GM18507 (cell line): ENCODE data around the gene ATL1.
"Not testable (repeated sequence)": the region's sequence is repeated elsewhere in the genome, so short reads cannot be mapped to it uniquely, and the experiment has no call there.

ENCODE experiments used
- DNase-seq: peaks from one replicate; pipeline ENCODE4 v3.0.0; 2011; ENCODE audit warnings: low read depth; ENCODE audit not compliant: insufficient read length; ENCODE audit errors: extremely low spot score
- FAIRE-seq: peaks from 2 replicates; lab custom pipeline; 2011; peaks lifted over from hg19 to GRCh38; lab: Jason Lieb, UNC

The ATL1 gene

DNA sequence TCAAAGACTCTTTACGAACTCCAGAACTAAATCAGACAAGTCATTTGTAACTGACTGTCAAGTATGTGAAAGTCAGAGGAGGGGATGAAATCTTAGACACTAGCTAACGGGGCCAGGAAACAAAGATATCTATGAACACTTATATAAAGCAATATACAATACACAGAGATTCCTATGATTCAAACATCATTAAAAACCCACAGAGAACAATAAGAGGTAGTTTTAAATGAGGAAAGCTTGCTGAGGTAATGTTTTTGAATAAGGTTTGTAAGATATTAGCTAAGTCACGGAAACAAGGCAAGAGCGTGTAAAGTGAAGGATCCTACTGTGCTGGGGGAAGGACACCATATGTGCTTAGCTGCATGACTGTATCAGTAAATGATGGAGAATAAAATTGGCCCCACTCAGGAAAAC lies 71.5 kb downstream of the ATL1 start:
- DNase-seq (no peak), FAIRE-seq (no peak)

GRCh38 chr14:50633954-50634353 lies 74.0 kb downstream of the ATL1 start:
- no peak for FAIRE-seq

DNA sequence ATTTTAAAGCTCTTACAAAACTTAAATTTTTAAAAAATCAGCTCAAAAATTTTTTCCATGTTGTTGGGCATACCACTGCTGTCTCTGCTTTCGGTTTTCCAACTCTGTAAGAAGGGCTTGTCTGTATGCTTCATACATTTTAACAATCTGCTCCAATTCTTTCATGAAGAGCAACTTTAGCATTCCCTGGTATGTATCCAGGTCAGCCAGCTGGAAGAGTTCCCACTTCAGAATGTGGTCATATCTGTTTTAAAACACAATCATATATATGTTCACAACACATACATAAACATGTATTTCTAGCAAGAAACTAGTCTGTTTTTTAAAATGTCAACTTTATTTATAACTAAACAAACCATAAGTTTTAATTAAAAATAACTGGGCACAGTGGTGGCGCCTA lies 75.2 kb downstream of the ATL1 start:
- DNase-seq (no peak), FAIRE-seq (no peak)

More at GRCh38 chr14:50633954-50634353, 74.0 kb downstream of the ATL1 start:
- no peak for DNase-seq

- DNase-seq (no peak), FAIRE-seq (peak; percentile 89)
Measured at GRCh38 chr14:50647282-50647681, 87.3 kb downstream of the ATL1 start.

GRCh38 chr14:50647753-50648152 lies 87.8 kb downstream of the ATL1 start:
- DNase-seq = no peak
- FAIRE-seq = no peak

GRCh38 chr14:50649691-50650090 lies 89.7 kb downstream of the ATL1 start:
- peak; percentile 69 for FAIRE-seq

DNA sequence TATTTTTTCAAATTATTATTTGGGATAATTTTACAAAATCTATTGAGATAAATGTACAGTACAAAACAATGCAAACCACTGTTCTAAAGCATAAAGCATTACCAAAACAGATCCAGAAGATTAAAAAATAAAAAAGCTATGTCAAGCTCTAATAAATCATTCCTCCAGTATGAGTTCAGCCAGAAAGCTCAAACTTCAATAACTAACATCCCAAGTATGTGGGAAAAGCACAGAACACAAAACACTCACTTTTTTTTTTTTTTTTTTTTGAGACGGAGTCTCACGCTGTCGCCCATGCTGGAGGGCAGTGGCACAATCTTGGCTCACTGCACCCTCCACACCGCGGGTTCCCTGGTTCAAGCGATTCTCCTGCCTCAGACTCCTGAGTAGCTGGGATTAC lies 96.8 kb downstream of the ATL1 start:
- DNase-seq = no peak
- no peak for FAIRE-seq

More at GRCh38 chr14:50649691-50650090, 89.7 kb downstream of the ATL1 start:
- DNase-seq = no peak

- DNase-seq (no peak), FAIRE-seq (no peak)
Measured at GRCh38 chr14:50657753-50658152, 97.8 kb downstream of the ATL1 start.

DNA sequence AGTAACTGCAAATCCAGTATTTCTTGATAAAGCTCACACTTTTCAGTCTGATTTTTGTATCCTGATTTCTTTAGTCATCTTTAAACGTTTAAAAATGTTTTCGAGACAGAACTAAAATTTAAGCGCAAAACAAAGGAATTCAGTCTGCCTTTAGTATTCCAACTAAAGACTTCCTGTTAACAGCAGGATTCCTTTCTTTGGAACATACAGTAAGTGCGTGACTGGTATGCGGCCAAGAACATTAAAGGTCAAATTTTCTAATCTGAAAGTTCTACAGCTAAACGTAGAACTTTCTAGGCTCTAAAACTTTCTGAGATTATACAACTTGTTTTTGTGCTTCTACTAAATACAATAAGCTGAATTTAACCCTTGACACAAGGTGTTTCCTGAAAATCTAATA lies 98.3 kb downstream of the ATL1 start:
- no peak for DNase-seq
- FAIRE-seq = no peak

DNA sequence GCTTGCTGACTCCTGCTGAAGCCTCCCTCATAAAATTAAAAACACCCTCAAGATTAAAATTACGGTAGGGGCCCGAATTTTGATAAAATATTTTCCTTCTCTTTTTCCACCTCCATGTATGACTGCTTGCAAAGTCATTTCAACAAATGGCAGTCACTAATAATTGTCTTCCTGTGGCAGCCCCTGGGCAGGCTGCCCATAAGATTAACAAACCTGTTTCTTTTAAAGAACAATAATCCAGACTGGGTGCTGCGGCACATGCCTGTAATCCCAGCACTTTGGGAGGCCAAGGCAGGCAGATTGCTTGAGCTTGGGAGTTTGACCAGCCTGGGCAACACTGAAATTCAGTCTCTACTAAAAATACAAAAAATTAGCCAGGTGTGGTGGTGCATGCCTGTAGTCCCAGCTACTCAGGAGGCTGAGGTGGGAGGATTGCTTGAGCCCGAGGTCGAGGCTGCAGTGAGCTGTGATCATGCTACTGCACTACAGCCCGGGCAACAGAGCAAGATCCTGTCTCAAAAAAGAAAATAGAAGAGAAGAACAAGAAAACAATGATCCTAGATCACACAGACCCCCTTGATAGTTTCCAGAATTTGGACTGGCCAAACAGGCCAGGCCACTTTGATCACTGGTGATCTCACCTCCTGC lies 99.5 kb downstream of the ATL1 start:
- FAIRE-seq (no peak), DNase-seq (no peak)

- peak; percentile 12 for FAIRE-seq
- not testable (repeated sequence) for DNase-seq
Measured at GRCh38 chr14:50664579-50664978, 104.6 kb downstream of the ATL1 start.

GRCh38 chr14:50665300-50665699 lies 105.4 kb downstream of the ATL1 start:
- FAIRE-seq = peak; percentile 92

DNA sequence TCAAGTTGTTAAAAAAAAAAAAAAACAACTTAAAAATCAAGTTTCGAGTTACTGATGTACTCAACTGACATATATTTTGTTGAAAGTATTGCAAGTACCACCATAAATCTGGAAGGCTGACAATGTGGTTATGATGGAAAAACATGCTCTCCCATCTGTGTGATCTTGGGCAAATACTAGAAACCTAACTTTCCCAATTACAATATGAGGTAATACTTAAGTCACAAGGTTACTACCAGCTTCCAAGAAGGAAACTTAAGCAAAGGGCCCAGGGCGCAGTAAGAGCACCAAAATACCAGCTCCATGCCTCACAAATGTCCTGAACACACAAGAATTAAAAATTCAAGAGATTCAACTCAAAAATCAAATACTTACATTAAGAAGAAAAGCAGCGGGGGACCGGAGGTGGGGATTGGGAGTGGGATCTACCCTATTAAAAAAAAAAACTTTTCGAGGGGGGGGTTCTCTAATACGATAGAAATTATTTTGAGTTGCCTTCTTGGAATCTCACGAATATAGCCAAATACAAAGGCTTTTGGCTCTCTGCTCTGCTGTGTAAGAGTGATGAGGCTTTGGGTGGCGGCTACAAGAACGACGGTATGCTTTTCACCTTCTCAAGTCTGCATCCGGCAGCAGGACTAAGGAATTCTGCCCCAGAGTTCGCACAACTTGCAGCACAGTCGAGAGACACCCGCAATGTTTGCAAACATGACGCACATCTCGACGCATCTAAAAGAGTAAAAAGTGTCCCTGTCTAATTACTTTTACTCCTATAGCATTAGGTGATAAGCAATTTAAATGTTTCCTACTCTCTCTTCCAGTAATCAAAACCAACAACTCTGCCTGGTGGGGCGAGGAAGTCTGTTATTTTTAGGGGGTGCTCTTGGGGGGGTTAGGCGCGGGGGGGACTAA lies 107.1 kb downstream of the ATL1 start:
- FAIRE-seq (peak; percentile 12), DNase-seq (no peak)

More at GRCh38 chr14:50665300-50665699, 105.4 kb downstream of the ATL1 start:
- DNase-seq = not testable (repeated sequence)

DNA sequence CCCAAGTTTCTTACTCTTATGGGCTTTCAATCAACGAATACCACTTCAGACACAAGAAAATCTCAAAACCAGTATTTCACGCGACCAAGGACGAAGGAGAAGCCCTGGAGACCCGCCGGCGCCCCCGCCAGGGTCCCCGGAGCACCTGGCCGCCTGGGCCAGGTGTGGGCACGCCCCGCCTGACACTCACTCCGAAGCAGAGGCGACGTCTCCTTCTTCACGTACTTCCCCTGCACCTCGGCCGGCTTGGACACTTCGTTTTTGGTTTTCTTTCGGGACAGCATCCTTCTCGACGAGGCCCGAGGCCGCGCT lies 107.7 kb downstream of the ATL1 start:
- peak; percentile 73 for FAIRE-seq

DNA sequence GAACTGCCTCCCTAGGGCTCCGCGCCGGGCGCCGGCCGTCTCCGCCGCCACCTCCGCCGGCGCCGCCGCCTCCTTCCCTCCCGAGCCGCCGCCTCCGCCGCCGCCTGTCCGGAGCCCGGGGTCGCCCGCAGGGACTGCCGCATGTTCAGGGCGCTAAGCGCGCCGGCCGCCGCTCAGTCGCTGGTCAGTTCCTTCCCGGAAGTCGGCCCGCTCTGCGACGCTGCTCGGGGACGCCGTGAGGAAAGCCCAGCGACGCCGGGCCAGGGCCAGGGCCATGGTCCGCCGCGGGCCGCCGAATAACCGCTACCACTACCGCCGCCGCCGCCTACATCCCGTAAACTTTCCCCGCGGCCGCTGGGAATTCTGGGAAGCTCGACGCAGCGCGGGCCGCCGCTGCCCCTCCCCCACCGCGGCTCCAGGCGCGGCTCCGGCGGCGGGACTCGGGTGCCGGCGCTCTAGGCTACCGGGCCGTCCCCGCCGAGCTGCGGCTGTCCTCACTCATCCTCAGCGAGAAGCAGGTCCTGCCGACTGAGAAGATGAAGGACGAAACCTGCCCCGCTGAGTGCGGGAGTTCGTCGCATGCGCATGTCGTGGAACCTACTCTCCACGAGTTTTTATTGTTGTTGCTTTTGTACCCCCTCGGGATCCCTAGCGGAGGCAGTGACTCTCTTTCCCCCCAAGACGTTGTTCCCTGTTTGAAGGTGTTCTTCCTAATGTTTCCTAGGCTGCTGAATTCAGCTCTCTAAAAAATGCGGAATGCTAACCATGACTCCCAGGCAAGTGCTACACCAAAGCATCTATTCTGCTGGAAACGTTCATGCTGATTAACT lies 108.3 kb downstream of the ATL1 start, which contains the start of gene SAV1:
Gene SAV1 (minus strand): TSS at position 311 of the 830 bp plus-strand sequence. CDS start 339 bp downstream, outside the sequence.
- DNase-seq = peak; percentile 23
- peak; percentile 42 for FAIRE-seq

More for the DNA sequence above, 107.7 kb downstream of the ATL1 start:
- DNase-seq = no peak

DNA sequence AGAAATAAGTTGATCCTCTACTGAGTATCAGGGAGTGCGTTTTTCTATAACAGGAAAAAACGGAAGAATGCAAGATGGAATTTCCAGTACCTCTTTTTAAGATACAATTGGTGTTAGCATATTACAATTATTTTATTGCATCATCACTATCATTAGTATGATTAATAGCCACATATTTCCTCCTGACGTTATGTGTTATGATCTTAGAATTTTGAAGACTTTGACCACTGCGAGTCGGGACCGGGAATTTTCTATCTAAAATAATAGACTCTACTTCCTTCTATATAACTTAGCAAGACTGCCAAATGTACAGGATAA lies 108.8 kb downstream of the ATL1 start:
- FAIRE-seq = no peak
- no peak for DNase-seq

- FAIRE-seq (no peak), DNase-seq (no peak)
Measured at GRCh38 chr14:50669441-50669986, 109.6 kb downstream of the ATL1 start.

- DNase-seq = no peak
Measured at GRCh38 chr14:50670196-50670865, 110.4 kb downstream of the ATL1 start.

DNA sequence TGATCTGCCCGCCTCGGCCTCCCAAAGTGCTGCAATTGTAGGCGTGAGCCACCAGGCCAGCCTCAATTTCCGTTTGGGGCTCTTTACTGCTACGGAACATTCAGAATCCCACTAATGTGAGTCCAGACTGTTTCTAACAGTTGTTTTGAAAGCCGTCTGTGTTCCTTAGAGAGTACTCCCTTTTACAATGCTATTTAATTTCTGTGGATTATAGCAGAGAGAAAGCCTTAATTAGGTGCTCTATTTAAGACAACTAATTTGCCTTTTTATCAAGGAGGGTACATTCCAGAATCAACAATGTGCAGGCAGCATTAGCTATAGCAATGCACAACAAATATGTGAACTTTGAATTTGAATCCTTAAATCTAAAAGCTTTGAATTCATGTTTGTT lies 110.9 kb downstream of the ATL1 start:
- FAIRE-seq (no peak), DNase-seq (no peak)

More at GRCh38 chr14:50670196-50670865, 110.4 kb downstream of the ATL1 start:
- no peak for FAIRE-seq
